IMR-90 (cell line): ENCODE results near the gene ST7. TPM values are rescaled to one million over a fixed set of nuclear protein-coding genes. Genes with fewer than 3 reads are reported as not detected.

Experiments used
- ATAC-seq: fragments of 200-7000 bp; cut with Tn5 transposase; 2 replicates; pipeline ENCODE4 v1.9.1; 2020; ENCODE audit warnings: low read depth, mild to moderate bottlenecking, moderate library complexity
- BruUV-seq: library from RNA; stranded (reverse); fragments of 400-500 nt; replicated peaks from 2 replicates; lab custom pipeline; 2021; lab: Mats Ljungman, UMichigan
- CTCF ChIA-PET: fragments of 300-600 bp; formaldehyde crosslinking; extraction: SDS; loops from one replicate; lab custom pipeline; 2021; ENCODE audit warnings: antibody characterized with exemption; lab: Yijun Ruan, JAX
- POLR2A ChIA-PET: fragments of 300-600 bp; sonication (Branson Sonifier 250); formaldehyde crosslinking; loops from one replicate; lab custom pipeline; 2022; ENCODE audit warnings: antibody characterized with exemption; ENCODE audit not compliant: unreplicated experiment; lab: Charles Lee
- DNase-seq: peaks from one replicate; pipeline ENCODE4 v3.0.0; 2013
- H2AFZ ChIP-seq: replicated peaks from 2 replicates; pipeline ENCODE3; 2013; ENCODE audit warnings: low read length, mild to moderate bottlenecking; ENCODE audit not compliant: poor library complexity
- H2AK5ac ChIP-seq: 2 replicates; pipeline ENCODE4 v1.6.1; 2013; ENCODE audit warnings: low read depth, low read length, inconsistent platforms
- H2AK9ac ChIP-seq: replicated peaks from 2 replicates; pipeline ENCODE3; 2013; ENCODE audit warnings: mild to moderate bottlenecking, low read depth, low read length, moderate library complexity; ENCODE audit not compliant: poor library complexity
- H2BK120ac ChIP-seq: 2 replicates; pipeline ENCODE4 v1.6.1; 2013; ENCODE audit warnings: low read depth, low read length, inconsistent platforms
- H2BK15ac ChIP-seq: 3 replicates; pipeline ENCODE4 v1.6.1; 2013; ENCODE audit warnings: low read depth, low read length, inconsistent platforms
- H2BK20ac ChIP-seq: 2 replicates; pipeline ENCODE4 v1.6.1; 2013; ENCODE audit warnings: low read depth, mild to moderate bottlenecking, inconsistent platforms, low read length, moderate library complexity
- H2BK5ac ChIP-seq: 2 replicates; pipeline ENCODE4 v1.6.1; 2013; ENCODE audit warnings: mild to moderate bottlenecking, low read depth, low read length, inconsistent platforms; ENCODE audit not compliant: poor library complexity, severe bottlenecking
- H3K14ac ChIP-seq: replicated peaks from 2 replicates; pipeline ENCODE4 v1.6.1; 2013; ENCODE audit warnings: low read depth, low read length, inconsistent platforms
- H3K18ac ChIP-seq: 2 replicates; pipeline ENCODE4 v1.6.1; 2013; ENCODE audit warnings: low read depth, low read length, control low read depth
- H3K23ac ChIP-seq: 2 replicates; pipeline ENCODE4 v1.6.1; 2013; ENCODE audit warnings: low read depth, low read length, inconsistent platforms
- H3K27ac ChIP-seq: 2 replicates; pipeline ENCODE4 v1.5.1; 2013; ENCODE audit warnings: mild to moderate bottlenecking, control low read depth, low read length; ENCODE audit not compliant: insufficient read depth
- H3K27me3 ChIP-seq: 2 replicates; pipeline ENCODE4 v1.6.1; 2013; ENCODE audit warnings: low read length; ENCODE audit not compliant: control insufficient read depth, insufficient read depth
- H3K36me3 ChIP-seq: 2 replicates; pipeline ENCODE4 v1.6.1; 2013; ENCODE audit warnings: low read length, mixed read lengths; ENCODE audit not compliant: control insufficient read depth, insufficient read depth
- H3K4ac ChIP-seq: 2 replicates; pipeline ENCODE4 v1.6.1; 2013; ENCODE audit warnings: low read depth, low read length, inconsistent platforms
- H3K4me1 ChIP-seq: 2 replicates; pipeline ENCODE4 v1.6.1; 2013; ENCODE audit warnings: low read length, mixed read lengths; ENCODE audit not compliant: control insufficient read depth, insufficient read depth
- H3K4me2 ChIP-seq: 2 replicates; pipeline ENCODE4 v1.6.1; 2013; ENCODE audit warnings: low read depth, mild to moderate bottlenecking, control low read depth, low read length, moderate library complexity
- H3K4me3 ChIP-seq: 2 replicates; pipeline ENCODE4 v1.5.1; 2013; ENCODE audit warnings: low read depth, mild to moderate bottlenecking, control low read depth, low read length, moderate library complexity; ENCODE audit not compliant: insufficient read depth
- H3K56ac ChIP-seq: 2 replicates; pipeline ENCODE4 v1.6.1; 2013; ENCODE audit warnings: low read length, inconsistent platforms; ENCODE audit not compliant: insufficient read depth; ENCODE audit errors: extremely low read depth
- H3K79me1 ChIP-seq, 2 experiments: 2 replicates each; pipeline ENCODE4 v1.6.1; 2013; ENCODE audit warnings: low read length in 2 of 2, inconsistent platforms in 1 of 2, low read depth in 1 of 2
- H3K9ac ChIP-seq: 2 replicates; pipeline ENCODE4 v1.6.1; 2013; ENCODE audit warnings: low read depth, low read length, control low read depth
- H3K9me1 ChIP-seq: 2 replicates; pipeline ENCODE4 v1.6.1; 2013; ENCODE audit warnings: low read length, inconsistent platforms; ENCODE audit not compliant: insufficient read depth
- H3K9me3 ChIP-seq: 2 replicates; pipeline ENCODE4 v1.6.1; 2013; ENCODE audit warnings: low read length; ENCODE audit not compliant: control insufficient read depth, insufficient read depth
- H4K20me1 ChIP-seq: 2 replicates; pipeline ENCODE4 v1.6.1; 2013; ENCODE audit warnings: low read length, inconsistent platforms; ENCODE audit not compliant: insufficient read depth
- H4K5ac ChIP-seq: 2 replicates; pipeline ENCODE4 v1.6.1; 2013; ENCODE audit warnings: mild to moderate bottlenecking, low read depth, low read length, control low read depth
- H4K8ac ChIP-seq, 2 experiments: 2 replicates each; pipeline ENCODE4 v1.6.1; 2013; ENCODE audit warnings: low read depth in 2 of 2, low read length in 2 of 2, control low read depth in 1 of 2, inconsistent platforms in 1 of 2
- H4K91ac ChIP-seq: 2 replicates; pipeline ENCODE4 v1.6.1; 2013; ENCODE audit warnings: low read depth, low read length, inconsistent platforms; ENCODE audit not compliant: insufficient read depth
- MXI1 ChIP-seq: IDR thresholded peaks from 2 replicates; pipeline ENCODE4 v1.6.1; 2012; ENCODE audit warnings: low read depth, mild to moderate bottlenecking, low read length, moderate library complexity, borderline replicate concordance
- POLR2A ChIP-seq: IDR thresholded peaks from 2 replicates; pipeline ENCODE4 v1.6.1; 2012; ENCODE audit warnings: mild to moderate bottlenecking, low read depth, low read length
- WGBS, 2 experiments: methylation state at CpG; one replicate each; pipeline versions ENCODE4 v1.1.5 to v1.1.7; 2013; ENCODE audit warnings: missing lambda C conversion rate in 2 of 2; ENCODE audit not compliant: insufficient read length in 1 of 2; ENCODE audit errors: extremely low coverage in 2 of 2; 5-methylcytosine and 5-hydroxymethylcytosine counted together
- dilution Hi-C: fragments of 300-500 bp; cut with HindIII; formaldehyde crosslinking; loops from one replicate; pipeline ENCODE4 v1.14.3; 2018; ENCODE audit warnings: low sequenced_read_pairs; ENCODE audit not compliant: unreplicated experiment
- in situ Hi-C: fragments of 300-500 bp; cut with MboI; formaldehyde crosslinking; loops from 3 replicates; pipeline ENCODE4 v1.14.3; 2019; ENCODE audit warnings: low sequenced_read_pairs, inconsistent platforms, mixed read lengths
- intact Hi-C: fragments of 100-400 bp; cut with micrococcal nuclease; formaldehyde crosslinking; loops from 2 replicates; pipeline ENCODE4 v1.10.0; 2022
- polyA plus RNA-seq, 3 experiments: library from polyadenylated mRNA; depleted of rRNA; stranded (reverse); fragments of >200 nt; gene quantifications; 2 replicates each; pipeline ENCODE4 v1.2.3, GENCODE V29; 2012; ENCODE audit warnings: low replicate concordance in 1 of 3
- total RNA-seq: library from RNA; depleted of rRNA; stranded (reverse); fragments of >200 nt; gene quantifications from 2 replicates; pipeline ENCODE4 v1.2.3, GENCODE V29; 2012

ST7 gene
- total and polyA plus RNA-seq, 2 of the 4 experiments (the other 2 are of a cell fraction), result 18.6 to 26.0 TPM

DNA sequence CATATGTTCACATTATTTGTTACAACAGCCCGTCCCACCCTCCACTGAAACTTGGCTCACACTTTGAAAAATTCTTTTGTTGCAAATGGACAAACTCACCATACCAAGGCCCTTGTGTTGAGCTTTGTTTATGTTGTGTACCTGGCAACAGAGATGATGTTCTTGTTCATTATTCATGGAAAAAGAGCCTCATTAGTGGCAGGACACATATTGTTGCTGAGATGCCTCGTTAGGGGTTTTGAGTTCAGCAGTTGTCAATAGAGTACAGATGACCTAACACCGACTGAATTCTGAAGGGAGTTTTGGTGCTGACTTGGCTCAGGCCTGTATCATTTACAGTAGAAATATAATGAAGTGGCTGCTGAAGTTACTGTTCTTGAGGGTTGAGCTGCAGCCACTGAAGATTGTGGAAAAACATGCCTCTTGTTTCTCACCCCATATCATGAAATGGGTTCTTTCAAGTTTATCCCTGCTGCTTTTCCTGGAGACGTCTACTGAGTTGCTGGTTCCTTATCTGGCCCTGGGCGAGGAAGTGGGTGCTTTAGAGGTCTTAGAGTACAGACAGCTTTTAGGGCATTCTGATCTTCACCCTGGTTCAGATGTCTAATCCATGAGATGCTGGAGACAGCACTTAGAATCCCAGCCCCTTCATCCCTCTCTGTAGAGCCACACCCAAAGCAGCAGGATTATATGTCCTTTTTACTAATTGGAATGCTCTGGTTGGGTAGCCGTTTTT lies 219.9 kb downstream of the ST7 start:
- Histone ChIP-seq H3K4me3 (no peak overlapping the region), H3K4ac (peak overlapping the region; percentile 75), H3K23ac (peak overlapping the region; percentile 45), H3K36me3 (peaks cover 5% of the 10 kb centered on the region; the same call in 1 of the 2 replicates), H4K20me1 (no peaks in the 10 kb centered on the region), H4K5ac (peak overlapping the region; percentile 32; the same call in 1 of the 2 replicates), H3K27me3 (no peaks in the 10 kb centered on the region), H3K9me3 (no peaks in the 10 kb centered on the region), H3K9ac (no peak overlapping the region), H3K4me1 (peaks cover 8% of the 10 kb centered on the region), H3K27ac (0 out of 2 replicates have a peak overlapping the region, but pooled peaks have one; percentile 1), H3K56ac (no peak overlapping the region), H2BK5ac (peak overlapping the region; percentile 46), H2BK15ac (peak overlapping the region; percentile 32; the same call in 2 of the 3 replicates), H2AFZ (no peak overlapping the region), H3K79me1 (no peaks in the 10 kb centered on the region), H2BK120ac (peak overlapping the region; percentile 80), H2BK20ac (peak overlapping the region; percentile 89), H4K91ac (peak overlapping the region; percentile 64), H3K4me2 (no peak overlapping the region), H2AK5ac (peak overlapping the region; percentile 54; the same call in 1 of the 2 replicates), H3K18ac (peak overlapping the region; percentile 79), H3K14ac (peak overlapping the region; percentile 46), H4K8ac (peak overlapping the region in 1 of 2 experiments; percentile 26; a peak in 1 of 4 replicates), H2AK9ac (no peak overlapping the region), H3K9me1 (peaks cover 13% of the 10 kb centered on the region; the same call in 1 of the 2 replicates)
- no TSS peak for BruUV-seq
- dilution Hi-C loops, result no loop called here
- intact Hi-C loops, result no loop called here
- ChIA-PET CTCF (no interaction called here), POLR2A (no interaction called here)
- ATAC-seq (peak; percentile 33; the same call in 1 of the 2 replicates), DNase-seq (no peak)
- WGBS, 2 experiments, result no CpG with 5 or more reads among the region's 6 CpGs
- TF ChIP-seq POLR2A, result no peak
- no peak for TF ChIP-seq MXI1
- in situ Hi-C loops, result no loop called here
